ENCODE results near the gene MRPS18A. TPM values are rescaled to one million over a fixed set of nuclear protein-coding genes. Genes with fewer than 3 reads are reported as not detected.

The MRPS18A gene
- total and polyA plus RNA-seq, 2 of the 13 experiments (the other 11 are each of a cell fraction or from before 2014, with no cell fraction given), result 87.8 to 89.1 TPM

DNA sequence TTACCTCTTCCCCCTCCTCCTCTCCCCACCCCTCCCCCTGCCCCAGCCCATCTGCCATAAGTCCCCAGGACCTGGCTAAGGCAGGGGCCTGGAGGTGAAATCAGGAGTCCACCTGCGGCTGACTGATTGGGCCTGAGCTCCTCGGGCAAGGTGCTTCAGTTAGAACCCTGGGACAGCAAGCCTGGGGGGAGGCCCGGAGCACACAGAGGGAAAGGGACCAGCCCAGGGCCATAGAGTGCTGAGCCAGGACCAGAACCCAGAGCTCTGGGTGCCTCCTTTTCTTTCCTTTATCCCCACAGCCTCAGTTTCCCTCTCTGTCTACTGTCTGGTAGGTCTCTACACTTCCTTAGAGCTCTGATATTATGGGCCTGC is 46.7 kb upstream of the MRPS18A start:
- Histone ChIP-seq H3K4me1 (ENCODE audit: insufficient read depth, low read length) (peaks cover 63% of the 10 kb centered on the region), H3K4me3 (replicated peaks in 1 of 3; ENCODE audit: insufficient read depth in 1 of 3, low read depth in 2 of 3, low read length in 3 of 3) (peak overlapping the region in 1 of 3 experiments; percentile 32; a peak in 1 of 6 replicates), H2AFZ (ENCODE audit: low read length) (no peak overlapping the region), H3K36me3 (replicated peaks in 1 of 2; ENCODE audit: control insufficient read depth in 1 of 2, insufficient read depth in 2 of 2, low read length in 2 of 2) (no peaks in the 10 kb centered on the region), H3K27ac (ENCODE audit: extremely low read length, insufficient read depth, low read length) (no peak overlapping the region), H3K9ac (ENCODE audit: insufficient read depth, low read depth, low read length) (no peak overlapping the region), H3K79me2 (ENCODE audit: insufficient read depth, low read length) (no peaks in the 10 kb centered on the region), H3K4me2 (ENCODE audit: low read depth, low read length) (peak overlapping the region; percentile 54), H3K9me3 (ENCODE audit: low read length) (no peaks in the 10 kb centered on the region), H4K20me1 (ENCODE audit: insufficient read depth, low read length) (no peaks in the 10 kb centered on the region), H3K27me3 (ENCODE audit: control insufficient read depth in 1 of 2, insufficient read depth in 2 of 2, low read length in 2 of 2) (no peaks in the 10 kb centered on the region)
- no TSS peak for BruUV-seq (replicated peaks)
- TF ChIP-seq, protein P1, sequence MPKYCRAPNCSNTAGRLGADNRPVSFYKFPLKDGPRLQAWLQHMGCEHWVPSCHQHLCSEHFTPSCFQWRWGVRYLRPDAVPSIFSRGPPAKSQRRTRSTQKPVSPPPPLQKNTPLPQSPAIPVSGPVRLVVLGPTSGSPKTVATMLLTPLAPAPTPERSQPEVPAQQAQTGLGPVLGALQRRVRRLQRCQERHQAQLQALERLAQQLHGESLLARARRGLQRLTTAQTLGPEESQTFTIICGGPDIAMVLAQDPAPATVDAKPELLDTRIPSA (CRISPR knock-in tag; IDR thresholded peaks at IDR 0.05; ENCODE audit: borderline replicate concordance), result no peak
- no peak for TF ChIP-seq ZNF484 (CRISPR knock-in tag; IDR thresholded peaks at IDR 0.05; ENCODE audit: borderline replicate concordance, low read depth)
- TF ChIP-seq, protein P2, sequence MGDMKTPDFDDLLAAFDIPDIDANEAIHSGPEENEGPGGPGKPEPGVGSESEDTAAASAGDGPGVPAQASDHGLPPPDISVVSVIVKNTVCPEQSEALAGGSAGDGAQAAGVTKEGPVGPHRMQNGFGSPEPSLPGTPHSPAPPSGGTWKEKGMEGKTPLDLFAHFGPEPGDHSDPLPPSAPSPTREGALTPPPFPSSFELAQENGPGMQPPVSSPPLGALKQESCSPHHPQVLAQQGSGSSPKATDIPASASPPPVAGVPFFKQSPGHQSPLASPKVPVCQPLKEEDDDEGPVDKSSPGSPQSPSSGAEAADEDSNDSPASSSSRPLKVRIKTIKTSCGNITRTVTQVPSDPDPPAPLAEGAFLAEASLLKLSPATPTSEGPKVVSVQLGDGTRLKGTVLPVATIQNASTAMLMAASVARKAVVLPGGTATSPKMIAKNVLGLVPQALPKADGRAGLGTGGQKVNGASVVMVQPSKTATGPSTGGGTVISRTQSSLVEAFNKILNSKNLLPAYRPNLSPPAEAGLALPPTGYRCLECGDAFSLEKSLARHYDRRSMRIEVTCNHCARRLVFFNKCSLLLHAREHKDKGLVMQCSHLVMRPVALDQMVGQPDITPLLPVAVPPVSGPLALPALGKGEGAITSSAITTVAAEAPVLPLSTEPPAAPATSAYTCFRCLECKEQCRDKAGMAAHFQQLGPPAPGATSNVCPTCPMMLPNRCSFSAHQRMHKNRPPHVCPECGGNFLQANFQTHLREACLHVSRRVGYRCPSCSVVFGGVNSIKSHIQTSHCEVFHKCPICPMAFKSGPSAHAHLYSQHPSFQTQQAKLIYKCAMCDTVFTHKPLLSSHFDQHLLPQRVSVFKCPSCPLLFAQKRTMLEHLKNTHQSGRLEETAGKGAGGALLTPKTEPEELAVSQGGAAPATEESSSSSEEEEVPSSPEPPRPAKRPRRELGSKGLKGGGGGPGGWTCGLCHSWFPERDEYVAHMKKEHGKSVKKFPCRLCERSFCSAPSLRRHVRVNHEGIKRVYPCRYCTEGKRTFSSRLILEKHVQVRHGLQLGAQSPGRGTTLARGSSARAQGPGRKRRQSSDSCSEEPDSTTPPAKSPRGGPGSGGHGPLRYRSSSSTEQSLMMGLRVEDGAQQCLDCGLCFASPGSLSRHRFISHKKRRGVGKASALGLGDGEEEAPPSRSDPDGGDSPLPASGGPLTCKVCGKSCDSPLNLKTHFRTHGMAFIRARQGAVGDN (CRISPR knock-in tag; IDR thresholded peaks at IDR 0.05), result peak; percentile 35; the same call in 1 of the 2 replicates
- intact Hi-C loops (cut with micrococcal nuclease; ENCODE audit: unreplicated experiment) (no loop called here), in situ Hi-C loops (cut with HindIII; ENCODE audit: extremely low pct_ligation_motif_present, low pct_unique_long_range_greater_than_20kb) (no loop called here)
- FAIRE-seq (no peak), ATAC-seq (peak; percentile 13; the same call in 2 of the 3 replicates), DNase-seq (ENCODE audit: low spot score) (no peak)
- 20% methylated on average over 3 of the region's 3 CpGs for WGBS (ENCODE audit: low lambda C conversion rate)
- ChIA-PET CTCF (ENCODE audit: low intra/inter-chr PET ratio, low total read pairs) (no interaction called here), POLR2A (interaction anchor here (1.0 kb wide), 1 partner anchor 9 kb away, joined by 4 read pairs; no protein-coding TSS in a partner anchor)

Data from HepG2 (cell line).